Pancreas (tissue), 10 donors: ENCODE results near the gene TIMP3. TPM values are rescaled to one million over a fixed set of nuclear protein-coding genes. Genes with fewer than 3 reads are reported as not detected.

Source experiments
- ATAC-seq, 4 donors: fragments of 200-7000 bp; cut with Tn5 transposase; one replicate each; pipeline versions ENCODE4 v1.8.0 to v1.9.1; 2020; ENCODE audit warnings: mild to moderate bottlenecking in 4 of 4, moderate library complexity in 4 of 4
- DNase-seq, 6 donors: peaks; one replicate each; pipeline ENCODE4 v3.0.0-alpha.2; 2020
- FAIRE-seq: peaks from 2 replicates; lab custom pipeline; 2012; peaks lifted over from hg19 to GRCh38; lab: Jason Lieb, UNC
- H3K27ac ChIP-seq, 4 donors: fragments of 200-600 bp; sonication (generic); 1 replicate in 3 of 4; 2 replicates in 1 of 4; pipeline versions ENCODE4 v1.5.0 to v1.8.0; 2020
- H3K27me3 ChIP-seq, 4 donors: fragments of 200-600 bp; one replicate each; pipeline ENCODE4 v1.8.0; 2021
- H3K36me3 ChIP-seq, 3 donors: fragments of 200-600 bp; sonication (generic) in 1 of 3; one replicate each; pipeline versions ENCODE4 v1.5.0 to v1.8.0; 2020 to 2021
- H3K4me1 ChIP-seq, 3 donors: fragments of 200-600 bp; one replicate each; pipeline ENCODE4 v1.8.0; 2021
- H3K4me3 ChIP-seq, 4 donors: fragments of 200-600 bp; sonication (generic) in 2 of 4; one replicate each; pipeline versions ENCODE4 v1.5.0 to v1.8.0; 2020 to 2021
- H3K9me3 ChIP-seq, 4 donors: fragments of 200-600 bp; one replicate each; pipeline ENCODE4 v1.8.0; 2021
- WGBS, 2 donors: extraction: QIAGEN DNeasy Blood & Tissue Kit; methylation state at CpG; one replicate each; pipeline ENCODE4 v1.1.7; 2013; 5-methylcytosine and 5-hydroxymethylcytosine counted together
- intact Hi-C, 3 donors: fragments of 100-400 bp; cut with DNase I; formaldehyde crosslinking; loops; one replicate each; pipeline versions ENCODE4 v1.11.1 to v1.14.2; 2022
- polyA plus RNA-seq, 2 donors: library from polyadenylated mRNA; stranded (reverse); fragments of 200-250 nt; gene quantifications; one replicate each; pipeline ENCODE4 v1.2.3, GENCODE V29; 2013
- total RNA-seq, 6 donors: library from RNA; stranded (reverse); fragmentation: NEBNext Ultra II Directional in 4 of 6; extraction: Animal tissue kit (Norgen Biotek cat#: 25700) in 4 of 6; gene quantifications; one replicate each; pipeline versions ENCODE4 v1.2.1 to v1.2.4, GENCODE V29; 2021 to 2023
- TF ChIP-seq, protein P1 (sequence below), 4 donors: fragments of 200-600 bp; sonication (generic) in 3 of 4; IDR thresholded peaks; one replicate each; pipeline versions ENCODE4 v1.5.0 to v1.8.0; 2021; ENCODE audit warnings: antibody characterized with exemption in 4 of 4
- donor health status: healthy with polysubstance abuse.
- donor health status: DM: no; HTN: no; CAD: no; lungs with moderate emphysema.
- donor health status: DM: no; HTN: no; CAD: no.
- donor health status: control.
- donor health status: control.
- donor health status: Bipolar disorder and iron deficiency.
- donor health status: DM: yes; HTN: yes; CAD: no.
- donor health status: DM: no; HTN: no; CAD: no.
- donor health status: DM: no; HTN: no; CAD: no.
- donor health status: DM: yes; HTN: yes; CAD: no.

TIMP3 gene
- total and polyA plus RNA-seq, 8 donors = 14.0 to 87.0 (median 48.2) TPM

DNA sequence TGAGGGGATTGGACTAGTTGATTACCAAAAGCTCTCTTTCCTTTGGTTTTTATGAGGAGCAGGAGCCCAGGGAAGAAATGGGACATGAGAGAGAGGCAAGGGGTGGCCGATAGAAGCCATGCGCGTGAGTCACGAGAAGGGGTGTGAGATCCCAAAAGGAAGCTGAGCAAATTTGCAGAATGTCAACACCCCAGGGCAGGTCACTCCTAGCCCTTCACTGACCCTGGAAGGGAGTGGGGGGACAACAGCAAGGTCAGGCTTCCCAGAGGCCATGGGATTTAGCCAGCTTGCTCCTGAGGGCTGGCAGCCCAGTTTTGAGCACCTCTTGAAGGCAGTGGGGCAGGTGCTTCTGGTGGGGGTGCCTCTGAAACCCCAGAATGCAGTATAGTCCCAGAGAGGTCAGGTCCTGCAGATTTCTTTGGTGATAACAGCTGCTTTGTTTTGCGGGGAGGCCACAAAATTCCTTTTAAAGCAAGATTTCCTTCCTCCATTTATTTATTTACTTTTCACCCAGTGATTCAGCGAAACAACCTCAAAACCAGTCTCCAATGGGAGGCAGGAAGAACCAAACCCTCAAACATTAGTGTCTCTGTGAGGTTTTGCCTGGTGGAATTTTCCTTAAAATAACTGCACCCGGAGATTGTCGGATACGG is 40.1 kb upstream of the TIMP3 start:
- no peak overlapping the region for H3K27ac ChIP-seq
- DNase-seq = no peak
- TF ChIP-seq, protein P1, sequence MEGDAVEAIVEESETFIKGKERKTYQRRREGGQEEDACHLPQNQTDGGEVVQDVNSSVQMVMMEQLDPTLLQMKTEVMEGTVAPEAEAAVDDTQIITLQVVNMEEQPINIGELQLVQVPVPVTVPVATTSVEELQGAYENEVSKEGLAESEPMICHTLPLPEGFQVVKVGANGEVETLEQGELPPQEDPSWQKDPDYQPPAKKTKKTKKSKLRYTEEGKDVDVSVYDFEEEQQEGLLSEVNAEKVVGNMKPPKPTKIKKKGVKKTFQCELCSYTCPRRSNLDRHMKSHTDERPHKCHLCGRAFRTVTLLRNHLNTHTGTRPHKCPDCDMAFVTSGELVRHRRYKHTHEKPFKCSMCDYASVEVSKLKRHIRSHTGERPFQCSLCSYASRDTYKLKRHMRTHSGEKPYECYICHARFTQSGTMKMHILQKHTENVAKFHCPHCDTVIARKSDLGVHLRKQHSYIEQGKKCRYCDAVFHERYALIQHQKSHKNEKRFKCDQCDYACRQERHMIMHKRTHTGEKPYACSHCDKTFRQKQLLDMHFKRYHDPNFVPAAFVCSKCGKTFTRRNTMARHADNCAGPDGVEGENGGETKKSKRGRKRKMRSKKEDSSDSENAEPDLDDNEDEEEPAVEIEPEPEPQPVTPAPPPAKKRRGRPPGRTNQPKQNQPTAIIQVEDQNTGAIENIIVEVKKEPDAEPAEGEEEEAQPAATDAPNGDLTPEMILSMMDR (IDR thresholded peaks at IDR 0.05) = no peak
- H3K27me3 ChIP-seq = no peaks in the 10 kb centered on the region
- ATAC-seq = no peak
- no peaks in the 10 kb centered on the region for H3K9me3 ChIP-seq
- FAIRE-seq = no peak
- H3K4me3 ChIP-seq = no peak overlapping the region
- intact Hi-C loops = no loop called here
- WGBS, 2 donors = 67 to 70% methylated on average over 9 of the region's 9 CpGs
- H3K36me3 ChIP-seq = no peaks in the 10 kb centered on the region
- H3K4me1 ChIP-seq = no peaks in the 10 kb centered on the region

DNA sequence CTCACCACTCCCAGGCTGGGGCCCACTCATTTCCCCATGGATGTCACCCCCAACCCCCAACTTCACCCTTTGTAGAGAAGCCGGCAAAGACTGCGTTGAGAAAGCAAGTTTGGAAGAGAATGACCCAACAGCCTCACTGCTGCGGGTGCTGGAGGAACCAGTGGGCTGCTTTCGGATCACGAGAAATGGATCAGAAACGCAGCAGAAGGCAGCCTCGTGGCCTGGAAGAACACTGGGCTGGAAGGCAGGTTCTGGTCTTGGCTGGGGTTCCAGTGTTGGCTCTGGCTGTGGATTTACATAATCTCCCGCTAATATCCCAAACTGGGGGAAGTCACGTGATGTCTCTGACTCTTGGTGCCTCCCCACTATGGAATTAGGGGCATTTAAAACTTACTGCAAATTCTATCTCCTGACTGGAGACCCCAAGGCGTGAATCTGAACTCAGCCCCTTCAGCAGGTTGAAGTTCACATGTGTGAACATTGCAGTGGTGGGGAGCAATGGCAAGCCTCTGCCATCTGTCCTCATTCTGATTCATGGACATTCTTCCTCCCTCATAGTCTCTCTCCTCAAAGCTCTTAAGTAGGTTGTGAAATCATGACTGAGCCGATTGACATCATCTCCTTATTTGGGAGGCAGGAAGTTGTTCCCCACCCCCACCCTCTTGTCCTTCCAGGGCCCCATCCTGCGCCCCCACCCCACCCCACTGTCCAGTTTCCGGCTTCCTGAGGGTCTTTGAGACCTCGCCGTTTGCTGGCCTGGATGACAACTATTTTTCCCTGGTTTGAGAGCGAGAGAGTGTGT is 37.0 kb upstream of the TIMP3 start:
- no peaks in the 10 kb centered on the region for H3K4me1 ChIP-seq
- DNase-seq (no peak), FAIRE-seq (no peak), ATAC-seq (peak in 3 of 4 donors; percentile 46 to 70 (median 68))
- 65 to 70% methylated on average over 16 of the region's 16 CpGs for WGBS, 2 donors
- no peaks in the 10 kb centered on the region for H3K27me3 ChIP-seq
- H3K9me3 ChIP-seq = no peaks in the 10 kb centered on the region
- H3K4me3 ChIP-seq = no peak overlapping the region
- H3K27ac ChIP-seq = peak overlapping the region in 1 of 4 donors; percentile 12
- no peaks in the 10 kb centered on the region for H3K36me3 ChIP-seq
- intact Hi-C loops = no loop called here
- TF ChIP-seq, protein P1 (IDR thresholded peaks at IDR 0.05) = no peak

DNA sequence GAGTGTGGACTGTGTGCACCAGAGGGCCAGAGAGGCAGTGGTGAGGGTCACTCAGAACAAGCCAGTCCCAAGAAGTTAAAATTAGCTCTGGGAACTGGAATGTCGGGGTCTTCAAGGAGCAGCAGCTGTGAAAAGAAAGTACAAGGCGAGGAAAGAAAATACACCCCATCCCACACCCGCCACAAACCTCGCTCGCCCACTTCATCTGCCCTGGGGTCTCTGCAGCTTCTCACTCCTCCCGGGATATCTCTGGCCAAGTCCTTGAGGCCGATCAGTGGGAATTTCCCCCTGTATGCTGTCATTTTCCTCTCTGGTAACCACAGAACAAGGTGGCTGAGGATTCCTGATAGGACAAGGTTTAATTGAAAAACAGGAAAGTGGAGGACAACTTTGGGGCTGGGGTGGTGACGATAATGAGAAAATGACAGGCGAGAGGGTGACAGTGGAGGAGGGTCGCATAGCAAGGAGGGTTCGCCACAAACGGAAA is 36.3 kb upstream of the TIMP3 start:
- DNase-seq (no peak), FAIRE-seq (no peak), ATAC-seq (peak in 1 of 4 donors; percentile 31)
- intact Hi-C loops = no loop called here
- TF ChIP-seq, protein P1 (IDR thresholded peaks at IDR 0.05) = no peak
- no peaks in the 10 kb centered on the region for H3K27me3 ChIP-seq
- H3K36me3 ChIP-seq = no peaks in the 10 kb centered on the region
- H3K27ac ChIP-seq = peak overlapping the region in 1 of 4 donors; percentile 12
- no peaks in the 10 kb centered on the region for H3K9me3 ChIP-seq
- no peaks in the 10 kb centered on the region for H3K4me1 ChIP-seq
- no peak overlapping the region for H3K4me3 ChIP-seq
- 47 to 51% methylated on average over 12 of the region's 12 CpGs for WGBS, 2 donors

DNA sequence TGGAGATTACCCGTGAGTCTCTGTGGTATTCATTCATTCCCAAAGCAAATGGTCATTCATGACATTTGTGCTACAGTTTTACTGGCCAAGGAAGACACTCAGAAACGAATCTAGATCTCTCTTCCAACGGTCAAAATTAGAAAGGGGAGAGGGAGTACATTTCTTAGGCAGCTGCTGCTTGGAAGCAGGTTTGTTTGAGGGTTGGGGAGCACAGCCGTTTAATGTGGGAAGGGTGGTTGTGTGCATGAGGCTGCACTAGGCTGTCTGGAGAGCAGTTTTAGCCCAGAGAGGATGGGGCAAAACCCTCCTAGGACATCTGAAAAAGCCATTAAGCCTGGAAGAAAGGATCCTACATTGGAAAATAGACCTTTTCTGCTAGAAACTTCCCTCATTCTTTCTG is 29.7 kb upstream of the TIMP3 start:
- ATAC-seq (no peak), FAIRE-seq (no peak), DNase-seq (no peak)
- H3K4me1 ChIP-seq = no peaks in the 10 kb centered on the region
- no peak overlapping the region for H3K4me3 ChIP-seq
- 39 to 43% methylated on average over 4 of the region's 4 CpGs for WGBS, 2 donors
- H3K9me3 ChIP-seq = no peaks in the 10 kb centered on the region
- intact Hi-C loops = no loop called here
- no peaks in the 10 kb centered on the region for H3K27me3 ChIP-seq
- H3K27ac ChIP-seq = no peak overlapping the region
- TF ChIP-seq, protein P1 (IDR thresholded peaks at IDR 0.05) = no peak
- no peaks in the 10 kb centered on the region for H3K36me3 ChIP-seq
